ENCODE data around the gene FKBP5. TPM values are rescaled to one million over a fixed set of nuclear protein-coding genes. Genes with fewer than 3 reads are reported as not detected.
A peak's percentile ranks its signal among the peaks of the same experiment; 100 is the strongest.

The FKBP5 gene
- total and polyA plus RNA-seq, 2 of the 4 experiments (the other 2 are of a cell fraction) = 6.8 to 7.0 TPM

DNA sequence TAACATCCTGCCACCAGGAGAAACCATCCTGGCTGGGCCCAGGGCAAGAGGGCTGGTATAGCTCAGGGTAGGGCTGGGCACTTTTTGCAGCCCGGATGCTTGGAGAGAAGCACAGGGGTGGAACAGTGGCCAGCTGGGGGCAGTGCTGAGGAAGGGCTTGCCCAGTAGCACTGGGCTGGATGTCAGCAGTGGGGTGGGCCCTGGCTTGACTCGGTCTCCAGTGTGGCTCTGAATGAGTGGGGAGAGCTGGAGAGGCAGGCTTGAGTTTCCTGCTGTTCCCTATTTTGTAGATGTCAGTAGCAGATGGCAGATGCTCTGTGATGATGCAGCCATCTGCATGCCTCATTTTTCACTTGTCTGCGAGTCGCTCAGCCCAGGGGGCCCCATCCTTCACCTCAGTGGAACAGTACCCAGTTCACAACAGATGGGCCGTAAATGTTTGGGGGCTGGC, 119.7 kb downstream of the FKBP5 start:
- H3K9me1 ChIP-seq (ENCODE audit: insufficient read depth, low read length) = no peaks in the 10 kb centered on the region; the same call in 1 of the 2 replicates
- no peak overlapping the region for H4K91ac ChIP-seq (ENCODE audit: insufficient read depth, low read depth, low read length)
- WGBS, 2 experiments (ENCODE audit: extremely low coverage in 2 of 2, insufficient read length in 1 of 2) = 57% methylated on average over 1 of the region's 5 CpGs; no CpG with 5 or more reads in 1 of the 2 experiments
- no peak overlapping the region for H3K27ac ChIP-seq (ENCODE audit: insufficient read depth, low read length)
- intact Hi-C loops (cut with micrococcal nuclease) = no loop called here
- ATAC-seq (ENCODE audit: low read depth) (peak; percentile 44; the same call in 1 of the 2 replicates), DNase-seq (no peak)
- no peak overlapping the region for H4K5ac ChIP-seq (ENCODE audit: low read depth, low read length)
- no peak overlapping the region for H3K56ac ChIP-seq (ENCODE audit: extremely low read depth, insufficient read depth, low read length)
- CTCF ChIA-PET = no interaction called here
- no peak overlapping the region for H2AK5ac ChIP-seq (ENCODE audit: low read depth, low read length)
- no peak overlapping the region for H3K18ac ChIP-seq (ENCODE audit: low read depth, low read length)
- no peak overlapping the region for H2AFZ ChIP-seq (replicated peaks; ENCODE audit: low read length, poor library complexity)
- no peaks in the 10 kb centered on the region for H4K20me1 ChIP-seq (ENCODE audit: insufficient read depth, low read length)
- H3K36me3 ChIP-seq (ENCODE audit: control insufficient read depth, insufficient read depth, low read length) = no peaks in the 10 kb centered on the region
- no peak overlapping the region for H2BK5ac ChIP-seq (ENCODE audit: low read depth, low read length, poor library complexity, severe bottlenecking)
- no peak overlapping the region for H3K9ac ChIP-seq (ENCODE audit: low read depth, low read length)
- no peak overlapping the region for H3K4ac ChIP-seq (ENCODE audit: low read depth, low read length)
- peaks cover 7% of the 10 kb centered on the region for H3K9me3 ChIP-seq (ENCODE audit: control insufficient read depth, insufficient read depth, low read length)
- H3K23ac ChIP-seq (ENCODE audit: low read depth, low read length) = no peak overlapping the region
- H3K79me1 ChIP-seq (ENCODE audit: low read depth in 1 of 2, low read length in 2 of 2) = no peaks in the 10 kb centered on the region
- no peak for TF ChIP-seq RCOR1 (IDR thresholded peaks at IDR 0.05; ENCODE audit: insufficient replicate concordance, low read length)
- TF ChIP-seq, protein P1, sequence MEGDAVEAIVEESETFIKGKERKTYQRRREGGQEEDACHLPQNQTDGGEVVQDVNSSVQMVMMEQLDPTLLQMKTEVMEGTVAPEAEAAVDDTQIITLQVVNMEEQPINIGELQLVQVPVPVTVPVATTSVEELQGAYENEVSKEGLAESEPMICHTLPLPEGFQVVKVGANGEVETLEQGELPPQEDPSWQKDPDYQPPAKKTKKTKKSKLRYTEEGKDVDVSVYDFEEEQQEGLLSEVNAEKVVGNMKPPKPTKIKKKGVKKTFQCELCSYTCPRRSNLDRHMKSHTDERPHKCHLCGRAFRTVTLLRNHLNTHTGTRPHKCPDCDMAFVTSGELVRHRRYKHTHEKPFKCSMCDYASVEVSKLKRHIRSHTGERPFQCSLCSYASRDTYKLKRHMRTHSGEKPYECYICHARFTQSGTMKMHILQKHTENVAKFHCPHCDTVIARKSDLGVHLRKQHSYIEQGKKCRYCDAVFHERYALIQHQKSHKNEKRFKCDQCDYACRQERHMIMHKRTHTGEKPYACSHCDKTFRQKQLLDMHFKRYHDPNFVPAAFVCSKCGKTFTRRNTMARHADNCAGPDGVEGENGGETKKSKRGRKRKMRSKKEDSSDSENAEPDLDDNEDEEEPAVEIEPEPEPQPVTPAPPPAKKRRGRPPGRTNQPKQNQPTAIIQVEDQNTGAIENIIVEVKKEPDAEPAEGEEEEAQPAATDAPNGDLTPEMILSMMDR (conservative IDR thresholded peaks at IDR 0.05; ENCODE audit: low read depth, low read length) = peak; percentile 23; the same call in 1 of the 2 replicates
- no peak overlapping the region for H3K14ac ChIP-seq (replicated peaks; ENCODE audit: low read depth, low read length)
- no peak overlapping the region for H3K4me3 ChIP-seq (ENCODE audit: insufficient read depth, low read depth, low read length)
- in situ Hi-C loops (cut with MboI; ENCODE audit: low sequenced_read_pairs) = loop anchor here (5.0 kb wide), 1 partner anchor 47 kb away; no protein-coding TSS in a partner anchor
- no TSS peak for BruUV-seq (replicated peaks)
- POLR2A ChIA-PET (ENCODE audit: unreplicated experiment) = interaction anchor here (0.6 kb wide), 1 partner anchor 79 kb away, joined by 4 read pairs; no protein-coding TSS in a partner anchor
- dilution Hi-C loops (cut with HindIII; ENCODE audit: low sequenced_read_pairs, unreplicated experiment) = no loop called here
- no peak overlapping the region for H3K4me2 ChIP-seq (ENCODE audit: low read depth, low read length)
- no peak overlapping the region for H2BK15ac ChIP-seq (ENCODE audit: low read depth, low read length)
- no peak overlapping the region for H2BK120ac ChIP-seq (ENCODE audit: low read depth, low read length)
- no peak overlapping the region for H4K8ac ChIP-seq (ENCODE audit: low read depth in 2 of 2, low read length in 2 of 2)
- peaks cover 16% of the 10 kb centered on the region for H3K27me3 ChIP-seq (ENCODE audit: control insufficient read depth, insufficient read depth, low read length)
- peaks cover 2% of the 10 kb centered on the region; the same call in 1 of the 2 replicates for H3K4me1 ChIP-seq (ENCODE audit: control insufficient read depth, insufficient read depth, low read length)
- H2AK9ac ChIP-seq (replicated peaks; ENCODE audit: low read depth, low read length, poor library complexity) = no peak overlapping the region
- no peak overlapping the region for H2BK20ac ChIP-seq (ENCODE audit: low read depth, low read length)
